HCT116 (cell line): ENCODE results near the gene ERMN.

Experiments used
- CBX3 ChIP-seq: IDR thresholded peaks from 2 replicates; pipeline ENCODE4 v1.6.1; 2012; ENCODE audit warnings: low read depth
- CTCF ChIP-seq, 3 experiments: fragments of 200-600 bp in 1 of 3; sonication (generic) in 1 of 3; IDR thresholded peaks in 2 of 3; conservative IDR thresholded peaks in 1 of 3; 2 replicates each; pipeline ENCODE4 v1.5.1; 2012 to 2017; ENCODE audit warnings: low read depth in 2 of 3, low read length in 2 of 3, antibody characterized with exemption in 1 of 3, borderline replicate concordance in 1 of 3, control low read depth in 1 of 3, mild to moderate bottlenecking in 1 of 3, mixed read lengths in 1 of 3, mixed run types in 1 of 3, moderate library complexity in 1 of 3; ENCODE audit not compliant: insufficient read depth in 1 of 3
- EZH2 ChIP-seq: fragments of 200-600 bp; sonication (generic); IDR thresholded peaks from 2 replicates; pipeline ENCODE4 v1.6.1; 2017; ENCODE audit warnings: antibody characterized with exemption, mixed run types
- POLR2A ChIP-seq: IDR thresholded peaks from 2 replicates; pipeline ENCODE4 v1.7.0; 2011; ENCODE audit warnings: borderline replicate concordance; ENCODE audit not compliant: insufficient read depth, insufficient read length; ENCODE audit errors: extremely low read depth
- POLR2AphosphoS5 ChIP-seq: IDR thresholded peaks from 2 replicates; pipeline ENCODE4 v1.6.1; 2011; ENCODE audit warnings: mild to moderate bottlenecking, low read depth, low read length, moderate library complexity
- SP1 ChIP-seq: IDR thresholded peaks from 2 replicates; pipeline ENCODE4 v1.6.1; 2012; ENCODE audit warnings: low read depth
- YY1 ChIP-seq: IDR thresholded peaks from 2 replicates; pipeline ENCODE4 v1.6.1; 2011; ENCODE audit warnings: low read length, low read depth, moderate library complexity, mild to moderate bottlenecking; ENCODE audit not compliant: insufficient replicate concordance; ENCODE audit errors: extremely low read depth
- TF ChIP-seq, protein P1 (sequence below): IDR thresholded peaks from 2 replicates; pipeline ENCODE4 v1.6.1; 2011; ENCODE audit warnings: mild to moderate bottlenecking, low read length, moderate library complexity; ENCODE audit not compliant: insufficient replicate concordance; ENCODE audit errors: extremely low read depth

- TF ChIP-seq EZH2 (no peak), POLR2A (no peak), SP1 (no peak), YY1 (no peak), CTCF (IDR thresholded peaks at IDR 0.05 in 2 of 3, conservative IDR thresholded peaks at IDR 0.05 in 1 of 3; ENCODE audit: borderline replicate concordance in 1 of 3, insufficient read depth in 1 of 3, low read depth in 2 of 3, low read length in 2 of 3) (no peak), CBX3 (no peak), POLR2AphosphoS5 (no peak)
- TF ChIP-seq, protein P1, sequence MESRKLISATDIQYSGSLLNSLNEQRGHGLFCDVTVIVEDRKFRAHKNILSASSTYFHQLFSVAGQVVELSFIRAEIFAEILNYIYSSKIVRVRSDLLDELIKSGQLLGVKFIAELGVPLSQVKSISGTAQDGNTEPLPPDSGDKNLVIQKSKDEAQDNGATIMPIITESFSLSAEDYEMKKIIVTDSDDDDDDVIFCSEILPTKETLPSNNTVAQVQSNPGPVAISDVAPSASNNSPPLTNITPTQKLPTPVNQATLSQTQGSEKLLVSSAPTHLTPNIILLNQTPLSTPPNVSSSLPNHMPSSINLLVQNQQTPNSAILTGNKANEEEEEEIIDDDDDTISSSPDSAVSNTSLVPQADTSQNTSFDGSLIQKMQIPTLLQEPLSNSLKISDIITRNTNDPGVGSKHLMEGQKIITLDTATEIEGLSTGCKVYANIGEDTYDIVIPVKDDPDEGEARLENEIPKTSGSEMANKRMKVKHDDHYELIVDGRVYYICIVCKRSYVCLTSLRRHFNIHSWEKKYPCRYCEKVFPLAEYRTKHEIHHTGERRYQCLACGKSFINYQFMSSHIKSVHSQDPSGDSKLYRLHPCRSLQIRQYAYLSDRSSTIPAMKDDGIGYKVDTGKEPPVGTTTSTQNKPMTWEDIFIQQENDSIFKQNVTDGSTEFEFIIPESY = no peak
Observed at GRCh38 chr2:157359628-157360027, 34.0 kb upstream of the ERMN start.
